Subcutaneous adipose tissue (tissue), 4 donors: Measurements from ENCODE around the gene ASS1. TPM values are rescaled to one million over a fixed set of nuclear protein-coding genes. Genes with fewer than 3 reads are reported as not detected.

Source experiments
- total RNA-seq, 4 donors: library from RNA; depleted of rRNA; stranded (reverse); fragments of >200 nt; gene quantifications; one replicate each; pipeline ENCODE4 v1.1.0, GENCODE V29; 2016
- TF ChIP-seq, protein P1 (sequence below): fragments of 450-650 bp; IDR thresholded peaks from one replicate; pipeline ENCODE4 v1.5.1; 2016; ENCODE audit warnings: low read depth, mild to moderate bottlenecking, control low read depth, antibody characterized with exemption, moderate library complexity

Gene ASS1
- total RNA-seq, 4 donors from 2014 or later = 302 to 485 (median 393) TPM

DNA sequence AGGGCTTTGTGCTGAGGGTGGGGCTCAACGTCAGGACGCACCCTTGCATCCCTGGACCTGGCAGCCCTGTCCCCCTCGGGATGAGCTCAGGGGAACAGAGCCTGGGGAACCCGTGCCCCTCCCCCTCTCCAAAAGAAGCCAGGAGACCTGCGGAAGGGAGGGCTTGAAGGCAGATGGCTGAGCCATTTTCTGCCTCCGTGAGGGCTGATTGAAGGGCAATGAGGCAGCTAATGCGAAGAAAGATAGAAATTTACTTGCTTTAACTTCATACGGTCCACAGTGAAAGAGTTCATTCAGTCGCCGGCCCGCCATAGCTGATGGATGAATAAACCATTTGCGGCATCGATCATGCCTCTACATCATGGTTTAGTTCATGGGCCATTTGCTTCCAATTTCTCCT, 28.8 kb downstream of the ASS1 start:
- TF ChIP-seq, protein P1, sequence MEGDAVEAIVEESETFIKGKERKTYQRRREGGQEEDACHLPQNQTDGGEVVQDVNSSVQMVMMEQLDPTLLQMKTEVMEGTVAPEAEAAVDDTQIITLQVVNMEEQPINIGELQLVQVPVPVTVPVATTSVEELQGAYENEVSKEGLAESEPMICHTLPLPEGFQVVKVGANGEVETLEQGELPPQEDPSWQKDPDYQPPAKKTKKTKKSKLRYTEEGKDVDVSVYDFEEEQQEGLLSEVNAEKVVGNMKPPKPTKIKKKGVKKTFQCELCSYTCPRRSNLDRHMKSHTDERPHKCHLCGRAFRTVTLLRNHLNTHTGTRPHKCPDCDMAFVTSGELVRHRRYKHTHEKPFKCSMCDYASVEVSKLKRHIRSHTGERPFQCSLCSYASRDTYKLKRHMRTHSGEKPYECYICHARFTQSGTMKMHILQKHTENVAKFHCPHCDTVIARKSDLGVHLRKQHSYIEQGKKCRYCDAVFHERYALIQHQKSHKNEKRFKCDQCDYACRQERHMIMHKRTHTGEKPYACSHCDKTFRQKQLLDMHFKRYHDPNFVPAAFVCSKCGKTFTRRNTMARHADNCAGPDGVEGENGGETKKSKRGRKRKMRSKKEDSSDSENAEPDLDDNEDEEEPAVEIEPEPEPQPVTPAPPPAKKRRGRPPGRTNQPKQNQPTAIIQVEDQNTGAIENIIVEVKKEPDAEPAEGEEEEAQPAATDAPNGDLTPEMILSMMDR = no peak

DNA sequence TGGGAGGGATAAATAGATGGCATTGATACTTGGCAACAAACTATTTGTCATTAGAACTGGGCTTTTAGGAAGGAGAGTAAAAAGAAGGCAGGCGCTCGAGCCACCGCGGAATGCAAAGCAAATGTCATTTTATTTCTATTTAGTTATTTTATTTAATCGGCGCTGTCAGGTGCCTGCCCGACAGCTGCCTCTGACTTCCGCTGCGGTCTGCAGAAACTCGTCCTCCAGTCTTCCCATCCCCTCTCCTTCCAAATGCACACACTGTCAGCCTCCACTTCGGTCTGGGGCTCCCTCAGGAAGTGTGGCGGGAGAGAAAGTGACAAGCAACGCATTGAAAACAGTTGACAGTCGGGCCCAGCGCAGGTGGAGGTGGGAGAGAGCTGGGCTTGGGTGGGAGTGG, 29.3 kb downstream of the ASS1 start:
- TF ChIP-seq, protein P1 = no peak

DNA sequence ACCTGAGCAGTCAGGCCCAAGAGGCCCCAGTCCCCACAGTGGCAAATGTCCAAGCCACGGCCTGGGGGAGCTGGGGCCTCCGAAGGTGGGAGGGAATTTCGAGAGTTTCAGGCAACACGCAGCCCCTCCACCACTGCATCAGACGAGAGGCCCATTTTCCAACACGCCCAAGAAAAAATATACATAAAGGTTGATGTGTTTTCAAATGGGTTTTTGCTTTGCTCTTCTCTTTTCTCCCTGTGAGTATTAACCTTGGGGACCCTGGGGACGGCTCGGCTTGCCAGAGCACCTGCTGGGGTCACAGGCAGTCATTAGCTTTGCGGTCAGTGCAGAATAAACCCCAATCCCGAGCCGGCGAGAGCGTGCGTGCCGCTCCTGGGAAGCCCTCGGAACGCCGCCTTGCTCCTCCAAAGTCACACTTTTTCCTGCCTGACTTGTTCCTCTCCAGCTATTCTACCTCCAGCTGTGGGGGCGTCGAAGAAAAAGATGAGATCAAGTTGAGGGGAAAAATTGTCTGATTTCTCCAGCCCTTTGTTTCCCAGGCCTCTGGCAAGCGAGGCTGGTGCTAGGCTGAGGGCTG, 31.5 kb downstream of the ASS1 start:
- TF ChIP-seq, protein P1 = no peak

DNA sequence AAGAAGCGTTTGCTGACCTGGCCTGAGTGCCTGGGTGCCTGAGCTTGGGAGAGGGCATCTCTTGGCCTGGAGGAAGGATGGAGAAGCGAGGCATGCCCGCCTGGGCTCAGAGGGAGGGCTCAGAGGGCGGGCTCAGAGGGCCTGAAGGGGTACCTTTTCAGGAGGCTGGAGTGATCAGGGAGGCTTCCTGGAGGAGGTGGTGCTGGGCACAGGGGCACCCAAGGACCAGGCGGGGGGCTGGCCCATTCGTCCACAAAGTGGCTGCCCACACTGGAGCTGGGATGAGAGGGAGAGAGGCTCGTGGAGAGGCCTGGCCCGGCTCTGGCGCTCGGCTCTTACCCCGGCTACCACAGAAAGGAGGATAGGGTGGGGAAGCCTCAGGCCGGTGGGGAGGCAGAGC, 32.8 kb downstream of the ASS1 start:
- TF ChIP-seq, protein P1 = no peak

DNA sequence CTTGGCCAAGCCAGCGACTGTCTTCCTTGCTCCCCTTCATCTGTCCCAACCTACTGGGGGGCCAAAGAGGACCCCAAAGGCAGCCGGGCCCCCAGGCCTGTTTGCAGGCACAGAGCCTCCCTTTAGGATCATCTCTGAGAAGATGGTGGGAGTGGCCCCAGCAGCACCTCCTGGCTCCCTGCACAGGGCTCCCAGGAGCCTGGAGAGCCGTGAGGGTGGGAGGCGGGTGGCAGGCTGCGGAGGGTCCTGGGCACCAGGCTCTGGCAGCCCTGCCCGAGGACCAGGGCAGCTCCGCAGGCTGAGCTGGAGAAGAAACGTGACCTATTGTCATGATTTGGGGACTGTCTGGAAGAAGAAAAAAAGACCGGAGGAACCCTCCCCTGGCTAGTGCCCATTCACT, 33.4 kb downstream of the ASS1 start:
- TF ChIP-seq, protein P1 = no peak

DNA sequence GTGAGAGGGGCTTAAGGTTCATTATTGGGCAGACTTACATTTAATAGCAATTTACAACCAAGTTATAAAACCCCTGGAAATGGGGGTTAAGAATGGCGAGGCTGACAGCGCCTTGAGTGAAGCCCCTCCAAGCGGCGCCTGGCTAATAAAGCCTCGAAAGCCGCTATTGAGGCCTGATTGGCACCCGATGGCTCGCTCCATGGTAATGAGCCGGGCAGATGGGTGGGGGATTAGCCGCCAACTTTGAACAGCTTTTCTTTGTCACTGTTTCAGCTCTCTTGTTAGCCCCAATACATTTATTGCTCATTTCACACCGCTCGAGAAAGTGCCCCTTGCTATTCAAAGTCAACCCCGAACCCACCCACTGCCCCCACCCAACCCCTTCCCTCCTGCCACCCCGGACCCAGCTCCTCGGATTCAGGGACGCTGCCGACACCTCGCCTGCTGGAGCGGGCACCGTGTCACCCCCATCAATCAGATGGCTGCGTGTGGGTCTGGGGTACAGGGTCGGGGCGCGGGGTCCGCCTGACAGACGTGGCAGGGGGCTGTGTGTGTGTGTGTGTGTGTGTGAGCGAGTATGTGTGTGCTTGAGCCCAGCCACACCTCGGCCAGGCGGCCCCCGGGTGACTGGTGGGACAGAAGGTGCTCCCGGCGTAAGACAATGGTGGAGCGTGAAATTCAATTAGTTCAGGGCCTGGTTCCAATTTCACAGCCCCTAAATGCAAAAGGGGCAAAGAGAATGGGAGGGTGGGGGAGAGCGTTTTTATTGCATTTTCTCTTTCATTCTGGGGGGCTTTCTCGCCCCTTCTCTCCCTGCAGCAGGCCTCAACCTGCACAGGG, 34.2 kb downstream of the ASS1 start:
- TF ChIP-seq, protein P1 = no peak

DNA sequence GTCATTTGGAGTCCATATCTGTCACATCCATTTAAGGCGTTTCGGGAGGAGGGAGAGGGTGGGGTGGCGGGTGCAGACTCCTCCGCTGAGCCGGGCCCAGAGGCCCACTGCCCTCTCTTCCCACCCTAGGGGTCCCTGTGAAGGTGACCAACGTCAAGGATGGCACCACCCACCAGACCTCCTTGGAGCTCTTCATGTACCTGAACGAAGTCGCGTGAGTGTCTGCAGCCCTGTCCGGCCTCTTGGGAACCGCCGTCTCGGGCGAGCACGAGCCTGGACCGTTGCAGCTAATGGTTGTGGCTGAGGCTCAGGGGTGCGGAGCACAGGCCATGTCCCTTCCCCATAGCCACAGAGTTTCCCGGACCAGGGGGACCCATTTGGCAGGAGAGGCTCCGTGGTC, 34.8 kb downstream of the ASS1 start:
- TF ChIP-seq, protein P1 = no peak
